ENCODE measurements around the gene TXNL1. TPM values are rescaled to one million over a fixed set of nuclear protein-coding genes. Genes with fewer than 3 reads are reported as not detected.

TXNL1 gene
- total and polyA plus RNA-seq, 2 of the 8 experiments (the other 6 are each of a cell fraction or from before 2014, with no cell fraction given), result 35.1 to 85.8 TPM

GRCh38 chr18:56649996-56650395 lies 11.6 kb upstream of the TXNL1 start (continued):
- TF ChIP-seq CHD7 (IDR thresholded peaks at IDR 0.05; ENCODE audit: insufficient replicate concordance, low read length) (no peak), EGR1 (IDR thresholded peaks at IDR 0.05; ENCODE audit: borderline replicate concordance, low read depth, low read length) (no peak), EZH2 (IDR thresholded peaks at IDR 0.05; ENCODE audit: low read depth, low read length, severe bottlenecking) (no peak), TAF1 (IDR thresholded peaks at IDR 0.05; ENCODE audit: low read depth, low read length) (no peak), SAP30 (IDR thresholded peaks at IDR 0.05; ENCODE audit: insufficient read depth, insufficient replicate concordance, low read length) (no peak), ATF3 (IDR thresholded peaks at IDR 0.05; ENCODE audit: insufficient read depth, low read depth, low read length) (no peak)

Measured in H1 (cell line).